AG09309 (cell line): ENCODE data around the gene VSTM5.

Source experiments
- DNase-seq: peaks from one replicate; pipeline ENCODE4 v3.0.0-alpha.2; 2010; ENCODE audit warnings: low read depth
- H3K4me3 ChIP-seq: 2 replicates; pipeline ENCODE4 v1.5.1; 2011; ENCODE audit warnings: mild to moderate bottlenecking, low read depth, low read length, moderate library complexity; ENCODE audit not compliant: control insufficient read depth
- CTCF ChIP-seq: IDR thresholded peaks from 2 replicates; pipeline ENCODE4 v1.5.1; 2011; ENCODE audit warnings: mild to moderate bottlenecking, low read depth, low read length, inconsistent platforms; ENCODE audit not compliant: insufficient read depth, control insufficient read depth; ENCODE audit errors: missing control alignments

Gene VSTM5

GRCh38 chr11:93849751-93850593, 446 bp downstream of the VSTM5 start:
- no peak for TF ChIP-seq CTCF
- peak overlapping the region; percentile 34 for H3K4me3 ChIP-seq
- DNase-seq = no peak

GRCh38 chr11:93849201-93849600, 1.2 kb downstream of the VSTM5 start:
- DNase-seq = no peak
- H3K4me3 ChIP-seq = no peak overlapping the region
- TF ChIP-seq CTCF = no peak

GRCh38 chr11:93846411-93846810, 4.0 kb downstream of the VSTM5 start:
- H3K4me3 ChIP-seq = no peak overlapping the region
- no peak for TF ChIP-seq CTCF
- no peak for DNase-seq

GRCh38 chr11:93845181-93846092, 5.0 kb downstream of the VSTM5 start:
- DNase-seq = no peak
- no peak overlapping the region for H3K4me3 ChIP-seq
- TF ChIP-seq CTCF = no peak

GRCh38 chr11:93844568-93844967, 5.8 kb downstream of the VSTM5 start:
- no peak for DNase-seq
- no peak for TF ChIP-seq CTCF
- H3K4me3 ChIP-seq = no peak overlapping the region

GRCh38 chr11:93843906-93844305, 6.5 kb downstream of the VSTM5 start:
- TF ChIP-seq CTCF = no peak
- H3K4me3 ChIP-seq = no peak overlapping the region
- DNase-seq = no peak
